Spleen (tissue), 11 donors: ENCODE data around the gene CCDC192. TPM values are rescaled to one million over a fixed set of nuclear protein-coding genes. Genes with fewer than 3 reads are reported as not detected.

Experiments used
- DNase-seq: peaks from one replicate; pipeline ENCODE4 v3.0.0-alpha.2; 2020
- H3K27ac ChIP-seq, 8 donors: fragments of 200-600 bp; sonication (generic) in 7 of 8; 1 replicate in 4 of 8; 2 replicates in 4 of 8; pipeline versions ENCODE4 v1.5.0 to v1.8.0; 2016 to 2021; ENCODE audit warnings: inconsistent platforms in 4 of 8, mild to moderate bottlenecking in 4 of 8, moderate library complexity in 1 of 8
- H3K27me3 ChIP-seq, 7 donors: fragments of 200-600 bp; sonication (generic) in 6 of 7; replicated peaks in 1 of 7; 1 replicate in 4 of 7; 2 replicates in 3 of 7; pipeline versions ENCODE4 v1.5.0 to v1.8.0; 2016 to 2021; ENCODE audit warnings: inconsistent platforms in 3 of 7, mild to moderate bottlenecking in 1 of 7
- H3K36me3 ChIP-seq, 6 donors: fragments of 200-600 bp; sonication (generic) in 5 of 6; 1 replicate in 4 of 6; 2 replicates in 2 of 6; pipeline versions ENCODE4 v1.5.0 to v1.8.0; 2016 to 2021; ENCODE audit warnings: inconsistent platforms in 2 of 6
- H3K4me1 ChIP-seq, 6 donors: fragments of 200-600 bp; sonication (generic) in 5 of 6; 1 replicate in 3 of 6; 2 replicates in 3 of 6; pipeline versions ENCODE4 v1.5.0 to v1.8.0; 2016 to 2021; ENCODE audit warnings: inconsistent platforms in 3 of 6
- H3K4me3 ChIP-seq, 8 donors: fragments of 200-600 bp; sonication (generic) in 7 of 8; 1 replicate in 4 of 8; 2 replicates in 4 of 8; pipeline versions ENCODE4 v1.5.0 to v1.8.0; 2016 to 2021; ENCODE audit warnings: inconsistent platforms in 4 of 8, mild to moderate bottlenecking in 4 of 8, moderate library complexity in 2 of 8
- H3K9me3 ChIP-seq, 8 donors: fragments of 200-600 bp; sonication (generic) in 7 of 8; 1 replicate in 4 of 8; 2 replicates in 4 of 8; pipeline versions ENCODE4 v1.5.0 to v1.8.0; 2016 to 2021; ENCODE audit warnings: inconsistent platforms in 4 of 8
- CTCF ChIP-seq, 11 experiments: fragments of 200-600 bp in 7 of 11; fragments of 450-650 bp in 4 of 11; sonication (generic) in 4 of 11; IDR thresholded peaks in 8 of 11; conservative IDR thresholded peaks in 3 of 11; 1 replicate in 7 of 11; 2 replicates in 4 of 11; pipeline versions ENCODE4 v1.4.0 to v1.8.0; 2016 to 2021; ENCODE audit warnings: antibody characterized with exemption in 11 of 11, inconsistent platforms in 4 of 11, mild to moderate bottlenecking in 1 of 11
- POLR2A ChIP-seq, 3 donors: fragments of 450-650 bp; IDR thresholded peaks; one replicate each; pipeline ENCODE4 v1.5.1; 2017; ENCODE audit warnings: antibody characterized with exemption in 3 of 3, mild to moderate bottlenecking in 1 of 3
- POLR2AphosphoS5 ChIP-seq, 3 donors: sonication (generic); formaldehyde crosslinking; IDR thresholded peaks; one replicate each; pipeline ENCODE4 v1.5.1; 2017; ENCODE audit warnings: antibody characterized with exemption in 3 of 3
- WGBS, 5 donors: extraction: QIAGEN DNeasy Blood & Tissue Kit in 3 of 5; methylation state at CpG; one replicate each; pipeline versions ENCODE4 v1.1.5 to v1.1.7; 2013 to 2018; 5-methylcytosine and 5-hydroxymethylcytosine counted together
- intact Hi-C: fragments of 100-400 bp; cut with DNase I; formaldehyde crosslinking; loops from one replicate; pipeline ENCODE4 v1.15.0; 2023; ENCODE audit warnings: low total_unique reads
- polyA plus RNA-seq, 3 donors: library from polyadenylated mRNA; stranded (reverse); fragments of 200-250 nt; gene quantifications; one replicate each; pipeline ENCODE4 v1.2.1, GENCODE V29; 2013
- total RNA-seq, 7 donors: library from RNA; depleted of rRNA in 3 of 7; stranded (reverse); fragments of >200 nt in 3 of 7; fragmentation: NEBNext Ultra II Directional in 4 of 7; extraction: Animal tissue kit (Norgen Biotek cat#: 25700) in 4 of 7; gene quantifications; one replicate each; pipeline versions ENCODE4 v1.1.0 to v1.2.1, GENCODE V29; 2016 to 2021
- donor health status: healthy with polysubstance abuse.
- donor health status: DM: no; HTN: no; CAD: no; lungs with moderate emphysema.
- donor health status: DM: no; HTN: no; CAD: no.
- donor health status: Bipolar disorder and iron deficiency.
- donor health status: healthy.
- donor health status: DM: no; HTN: no; CAD: no.
- donor health status: DM: yes; HTN: yes; CAD: no.

Gene CCDC192
- total and polyA plus RNA-seq, 10 donors = not detected

- Histone ChIP-seq H3K9me3 (peaks cover 0 to 4% (median 0%) of the 10 kb centered on the region in 8 donors), H3K4me1 (peaks cover 0 to 5% (median 0%) of the 10 kb centered on the region in 6 donors), H3K36me3 (no peaks in the 10 kb centered on the region), H3K4me3 (no peak overlapping the region), H3K27ac (no peak overlapping the region), H3K27me3 (no peaks in the 10 kb centered on the region)
- intact Hi-C loops = no loop called here
- TF ChIP-seq POLR2A (IDR thresholded peaks at IDR 0.05) = no peak
- TF ChIP-seq CTCF (IDR thresholded peaks at IDR 0.05 in 8 of 11, conservative IDR thresholded peaks at IDR 0.05 in 3 of 11) = no peak
- TF ChIP-seq POLR2AphosphoS5 (IDR thresholded peaks at IDR 0.05) = no peak
- 28 to 69% (median 45%) methylated on average over 2 of the region's 2 CpGs for WGBS, 5 donors
- DNase-seq = no peak
These were observed 136.5 kb downstream of the CCDC192 start for GRCh38 chr5:127839496-127840197.

DNA sequence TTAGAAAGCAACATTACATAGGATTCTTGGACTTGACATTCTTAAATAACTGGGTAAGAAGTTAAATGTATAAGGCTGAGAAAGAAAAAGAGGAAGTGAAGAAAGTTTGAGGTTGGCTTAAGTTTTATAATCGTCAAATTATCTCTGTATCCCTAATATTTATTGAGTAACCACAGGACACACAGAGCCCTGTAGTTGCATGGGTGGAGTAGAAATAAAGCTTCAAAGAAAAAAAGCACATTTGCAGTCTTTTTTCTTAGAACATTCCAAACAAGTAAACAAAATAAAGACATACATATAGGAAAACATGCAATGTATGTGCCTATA is 137.0 kb downstream of the CCDC192 start:
- TF ChIP-seq POLR2A (IDR thresholded peaks at IDR 0.05) (no peak), CTCF (IDR thresholded peaks at IDR 0.05 in 8 of 11, conservative IDR thresholded peaks at IDR 0.05 in 3 of 11) (no peak), POLR2AphosphoS5 (IDR thresholded peaks at IDR 0.05) (no peak)
- Histone ChIP-seq H3K27me3 (no peaks in the 10 kb centered on the region), H3K4me1 (peaks cover 0 to 5% (median 0%) of the 10 kb centered on the region in 6 donors), H3K4me3 (no peak overlapping the region), H3K9me3 (peaks cover 0 to 4% (median 0%) of the 10 kb centered on the region in 8 donors), H3K27ac (no peak overlapping the region), H3K36me3 (no peaks in the 10 kb centered on the region)
- DNase-seq = no peak
- WGBS, 5 donors = 13 to 41% (median 19%) methylated on average over 1 of the region's 1 CpG
- intact Hi-C loops = no loop called here

DNA sequence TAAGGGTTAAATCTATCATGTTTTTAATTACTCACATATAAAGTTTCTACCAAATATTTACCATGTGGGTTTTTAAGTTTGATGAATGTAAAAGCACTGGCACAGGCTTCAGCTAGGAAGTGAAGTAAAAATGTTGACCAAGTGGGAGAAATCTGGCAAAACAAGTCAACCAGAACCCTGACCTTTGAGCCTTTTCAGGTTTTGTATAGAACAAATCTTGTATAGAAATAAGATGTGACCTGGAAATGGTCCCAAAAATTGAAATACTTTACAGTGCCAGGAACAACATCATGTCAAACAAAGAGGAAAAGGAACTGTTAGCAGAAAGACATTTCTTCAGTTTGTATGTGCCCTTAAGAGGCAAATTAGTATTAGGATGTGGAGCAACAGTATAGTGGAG is 137.6 kb downstream of the CCDC192 start:
- Histone ChIP-seq H3K27ac (no peak overlapping the region), H3K4me3 (no peak overlapping the region), H3K9me3 (peaks cover 0 to 4% (median 0%) of the 10 kb centered on the region in 8 donors), H3K4me1 (peaks cover 0 to 5% (median 0%) of the 10 kb centered on the region in 6 donors), H3K27me3 (no peaks in the 10 kb centered on the region), H3K36me3 (no peaks in the 10 kb centered on the region)
- no peak for TF ChIP-seq CTCF (IDR thresholded peaks at IDR 0.05 in 8 of 11, conservative IDR thresholded peaks at IDR 0.05 in 3 of 11)
- TF ChIP-seq POLR2AphosphoS5 (IDR thresholded peaks at IDR 0.05) = no peak
- no peak for TF ChIP-seq POLR2A (IDR thresholded peaks at IDR 0.05)
- intact Hi-C loops = no loop called here
- DNase-seq = no peak

GRCh38 chr5:127844581-127845021 is 141.4 kb downstream of the CCDC192 start:
- no peak for TF ChIP-seq POLR2AphosphoS5 (IDR thresholded peaks at IDR 0.05)
- TF ChIP-seq CTCF (IDR thresholded peaks at IDR 0.05 in 8 of 11, conservative IDR thresholded peaks at IDR 0.05 in 3 of 11) = no peak
- no peak for TF ChIP-seq POLR2A (IDR thresholded peaks at IDR 0.05)
- H3K4me3 ChIP-seq = no peak overlapping the region
- 88 to 95% (median 89%) methylated on average over 7 of the region's 7 CpGs for WGBS, 5 donors
- H3K27ac ChIP-seq = no peak overlapping the region
- intact Hi-C loops = no loop called here
- H3K4me1 ChIP-seq = peaks cover 0 to 5% (median 0%) of the 10 kb centered on the region in 6 donors
- no peaks in the 10 kb centered on the region for H3K9me3 ChIP-seq
- no peaks in the 10 kb centered on the region for H3K27me3 ChIP-seq
- H3K36me3 ChIP-seq = no peaks in the 10 kb centered on the region
- no peak for DNase-seq
